GM10847 (cell line): ENCODE results near the gene NPAS2.

ENCODE experiments used
- POLR2A ChIP-seq: IDR thresholded peaks from 2 replicates; pipeline ENCODE4 v1.6.1; 2011; ENCODE audit not compliant: insufficient read length; ENCODE audit errors: extremely low read depth

Gene NPAS2

GRCh38 chr2:100939445-100939844, 119.5 kb downstream of the NPAS2 start:
- no peak for TF ChIP-seq POLR2A

GRCh38 chr2:100940240-100940639, 120.3 kb downstream of the NPAS2 start:
- TF ChIP-seq POLR2A, result no peak

GRCh38 chr2:100940766-100941645, 121.1 kb downstream of the NPAS2 start:
- no peak for TF ChIP-seq POLR2A

- TF ChIP-seq POLR2A, result no peak
Measured at GRCh38 chr2:100941646-100942240, 121.8 kb downstream of the NPAS2 start.

GRCh38 chr2:100944617-100945432, 124.9 kb downstream of the NPAS2 start:
- no peak for TF ChIP-seq POLR2A

DNA sequence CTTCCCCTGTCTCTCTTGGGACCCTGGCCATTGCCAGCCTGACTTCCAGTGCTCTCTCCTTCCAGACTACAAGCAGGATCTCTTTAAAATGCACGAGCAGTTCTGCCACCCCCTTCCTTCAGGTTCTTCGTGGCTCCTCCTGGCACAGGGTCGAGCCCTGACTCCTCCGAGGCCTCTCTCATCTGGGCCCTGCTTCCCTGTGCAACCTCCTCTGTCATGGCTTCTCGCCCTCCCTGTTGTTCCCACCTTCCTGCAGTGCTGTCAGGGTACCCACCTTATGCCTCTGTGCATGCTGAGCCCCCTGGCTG, 125.4 kb downstream of the NPAS2 start:
- TF ChIP-seq POLR2A, result no peak

- TF ChIP-seq POLR2A, result no peak
Measured at GRCh38 chr2:100945930-100946607, 126.1 kb downstream of the NPAS2 start.

GRCh38 chr2:100948942-100949811, 129.2 kb downstream of the NPAS2 start:
- TF ChIP-seq POLR2A, result no peak

DNA sequence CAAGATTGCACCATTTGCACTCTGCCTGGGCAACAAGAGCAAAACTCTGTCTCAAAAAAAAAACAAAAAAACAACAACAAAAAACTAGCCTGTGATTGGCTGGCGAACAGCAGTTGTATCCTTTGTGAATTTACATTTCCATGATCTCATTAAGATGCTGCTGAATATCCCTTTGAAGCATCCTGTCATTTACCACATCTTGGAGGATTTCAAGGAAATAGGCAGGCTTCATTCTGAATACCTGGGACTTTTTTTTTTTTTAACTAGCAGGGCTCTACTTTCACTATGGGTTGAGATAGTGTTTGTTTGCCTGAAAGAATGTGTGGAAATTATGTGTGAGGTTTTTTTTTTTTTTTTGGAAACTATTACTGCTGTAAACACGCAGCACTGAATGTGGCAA, 132.6 kb downstream of the NPAS2 start:
- no peak for TF ChIP-seq POLR2A

GRCh38 chr2:100953406-100954043, 133.6 kb downstream of the NPAS2 start:
- TF ChIP-seq POLR2A, result no peak

DNA sequence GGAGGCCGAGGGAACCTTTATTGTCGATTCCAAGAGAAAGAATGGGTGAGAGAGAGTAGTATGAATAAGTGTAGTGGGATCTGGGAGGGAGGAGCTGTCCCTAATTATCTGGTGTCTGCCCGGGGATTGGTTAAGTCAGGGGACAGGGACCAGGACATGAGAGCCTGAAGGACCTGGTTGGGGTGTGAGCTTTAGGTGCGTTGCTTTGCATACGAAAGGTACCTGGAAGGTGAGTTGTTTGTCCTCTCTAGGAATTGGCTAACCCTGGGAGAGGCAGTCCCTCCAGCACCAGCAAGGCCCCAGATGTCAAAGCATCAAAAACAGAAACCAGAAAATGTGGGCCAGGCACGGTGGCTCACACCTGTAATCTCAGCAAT, 134.1 kb downstream of the NPAS2 start:
- TF ChIP-seq POLR2A, result no peak

DNA sequence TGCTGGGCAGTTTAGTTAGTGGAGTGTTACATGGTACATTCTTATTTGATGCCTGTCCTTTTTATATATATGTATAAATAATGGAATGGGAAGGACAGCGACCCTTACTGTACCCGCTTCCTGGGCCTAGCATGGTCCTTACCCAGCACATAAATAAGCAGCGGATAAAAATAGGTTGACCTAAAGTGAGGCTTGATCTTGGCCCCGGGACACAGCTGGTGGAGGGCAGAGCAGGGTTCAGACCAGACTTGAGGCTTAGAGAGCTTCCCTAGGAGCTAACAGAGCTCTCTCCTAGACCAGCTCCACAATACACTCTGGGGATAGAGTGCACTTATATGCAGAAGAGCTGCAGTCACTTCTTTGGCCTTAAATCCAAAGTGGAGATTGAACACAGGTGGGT, 135.3 kb downstream of the NPAS2 start:
- no peak for TF ChIP-seq POLR2A

GRCh38 chr2:100956081-100956480, 136.1 kb downstream of the NPAS2 start:
- TF ChIP-seq POLR2A, result no peak
